DOHH2 (cell line): ENCODE data around the gene ABCC9.

Experiments used
- CTCF ChIP-seq: fragments of 200-600 bp; sonication (generic); IDR thresholded peaks from one replicate; pipeline ENCODE4 v1.5.1; 2014; ENCODE audit warnings: antibody characterized with exemption, mild to moderate bottlenecking, low read depth, low read length; ENCODE audit not compliant: poor library complexity, severe bottlenecking
- EZH2phosphoT487 ChIP-seq: fragments of 200-600 bp; sonication (generic); IDR thresholded peaks from 2 replicates; pipeline ENCODE4 v1.6.1; 2017; ENCODE audit warnings: borderline replicate concordance, mild to moderate bottlenecking, antibody characterized with exemption, low read length, moderate library complexity, mixed read lengths

GRCh38 chr12:21894792-21895595, 46.2 kb downstream of the ABCC9 start:
- TF ChIP-seq CTCF (no peak), EZH2phosphoT487 (no peak)
